ENCODE measurements around the gene PNMT. TPM values are rescaled to one million over a fixed set of nuclear protein-coding genes. Genes with fewer than 3 reads are reported as not detected.

Gene PNMT
- total RNA-seq, 6 experiments from 2014 or later = 0.26 TPM; not detected in 5

DNA sequence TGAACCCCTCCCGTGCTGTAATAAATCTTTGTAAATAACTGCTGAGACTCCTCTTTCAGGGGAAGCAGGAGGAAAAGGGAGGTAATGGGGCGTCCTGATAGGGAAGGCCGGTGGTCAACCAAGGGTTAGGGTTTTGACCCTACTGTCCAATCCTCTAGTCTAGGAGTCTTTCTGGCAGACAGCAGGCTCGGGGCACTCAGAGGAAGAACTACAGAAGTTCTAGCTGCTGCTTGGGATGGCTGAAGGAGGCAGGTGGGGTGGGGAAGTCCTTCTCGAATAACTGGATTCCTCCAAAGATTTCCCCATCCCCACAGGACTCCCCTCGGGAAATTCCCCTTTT is 31.7 kb upstream of the PNMT start:
- Mint-ChIP-seq H3K36me3 (ENCODE audit: low read depth) (no peaks in the 10 kb centered on the region), H3K4me3 (peak overlapping the region; percentile 92), H3K9me3 (no peaks in the 10 kb centered on the region), H3K4me1 (ENCODE audit: low read depth) (peaks cover 28% of the 10 kb centered on the region), H3K27ac (peak overlapping the region; percentile 70), H3K27me3 (ENCODE audit: insufficient read depth) (peaks cover 6% of the 10 kb centered on the region; the same call in 1 of the 2 replicates)
- TF ChIP-seq, protein P1, sequence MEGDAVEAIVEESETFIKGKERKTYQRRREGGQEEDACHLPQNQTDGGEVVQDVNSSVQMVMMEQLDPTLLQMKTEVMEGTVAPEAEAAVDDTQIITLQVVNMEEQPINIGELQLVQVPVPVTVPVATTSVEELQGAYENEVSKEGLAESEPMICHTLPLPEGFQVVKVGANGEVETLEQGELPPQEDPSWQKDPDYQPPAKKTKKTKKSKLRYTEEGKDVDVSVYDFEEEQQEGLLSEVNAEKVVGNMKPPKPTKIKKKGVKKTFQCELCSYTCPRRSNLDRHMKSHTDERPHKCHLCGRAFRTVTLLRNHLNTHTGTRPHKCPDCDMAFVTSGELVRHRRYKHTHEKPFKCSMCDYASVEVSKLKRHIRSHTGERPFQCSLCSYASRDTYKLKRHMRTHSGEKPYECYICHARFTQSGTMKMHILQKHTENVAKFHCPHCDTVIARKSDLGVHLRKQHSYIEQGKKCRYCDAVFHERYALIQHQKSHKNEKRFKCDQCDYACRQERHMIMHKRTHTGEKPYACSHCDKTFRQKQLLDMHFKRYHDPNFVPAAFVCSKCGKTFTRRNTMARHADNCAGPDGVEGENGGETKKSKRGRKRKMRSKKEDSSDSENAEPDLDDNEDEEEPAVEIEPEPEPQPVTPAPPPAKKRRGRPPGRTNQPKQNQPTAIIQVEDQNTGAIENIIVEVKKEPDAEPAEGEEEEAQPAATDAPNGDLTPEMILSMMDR (IDR thresholded peaks at IDR 0.05) = no peak
- no peak for DNase-seq

DNA sequence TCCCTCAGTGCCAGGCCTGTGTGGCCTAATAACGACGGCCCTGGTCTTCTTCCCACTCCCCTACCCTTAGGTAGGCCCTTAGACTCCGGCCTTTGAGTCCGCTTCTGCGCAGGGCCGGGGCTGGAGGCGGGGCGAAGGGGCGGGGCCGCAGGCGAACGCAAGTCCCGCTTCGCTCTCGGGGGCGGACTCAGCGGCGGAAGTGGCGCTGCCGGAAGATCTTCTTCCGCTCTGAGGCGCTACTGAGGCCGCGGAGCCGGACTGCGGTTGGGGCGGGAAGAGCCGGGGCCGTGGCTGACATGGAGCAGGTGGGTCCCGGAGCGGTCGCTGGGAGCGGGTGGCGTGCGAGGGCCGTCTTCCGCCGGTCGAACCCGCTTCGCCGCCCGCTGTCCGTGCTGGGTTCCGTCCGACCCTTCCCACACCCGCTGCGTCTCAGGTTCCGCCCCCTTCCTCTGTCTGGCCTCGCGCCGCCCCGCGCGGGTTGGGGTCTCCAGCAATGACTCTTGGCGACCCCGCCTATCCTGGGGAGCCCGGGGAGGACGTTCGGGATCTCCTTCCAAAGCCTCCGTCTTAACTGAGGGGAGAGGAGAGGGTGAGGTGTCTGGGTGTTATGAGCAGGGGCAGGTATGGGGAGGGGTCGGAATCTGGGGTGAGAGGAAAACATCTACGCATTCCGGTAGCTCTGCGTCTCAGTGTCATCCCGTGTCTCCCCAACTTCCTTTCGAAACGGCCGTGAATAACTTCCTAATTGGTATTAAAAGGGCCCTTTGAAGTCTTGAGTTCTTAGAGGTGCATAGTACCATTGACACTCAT is 31.1 kb upstream of the PNMT start, which contains the start of gene STARD3:
STARD3 (plus strand) TSS at position 218 of the 810 bp plus-strand sequence. CDS start 16,388 bp downstream, outside the sequence.
- Mint-ChIP-seq H3K27ac (peak within 1 kb of the TSS; percentile 70), H3K27me3 (ENCODE audit: insufficient read depth) (0 out of 2 replicates have a peak, but pooled peaks cover 1% of the 10 kb centered on the region), H3K4me3 (peak within 1 kb of the TSS; percentile 92), H3K4me1 (ENCODE audit: low read depth) (peaks cover 34% of the 10 kb centered on the region), H3K36me3 (ENCODE audit: low read depth) (no peaks in the 10 kb centered on the region), H3K9me3 (no peaks in the 10 kb centered on the region)
- DNase-seq = peak; percentile 72
- TF ChIP-seq, protein P1 (IDR thresholded peaks at IDR 0.05) = peak; percentile 52

DNA sequence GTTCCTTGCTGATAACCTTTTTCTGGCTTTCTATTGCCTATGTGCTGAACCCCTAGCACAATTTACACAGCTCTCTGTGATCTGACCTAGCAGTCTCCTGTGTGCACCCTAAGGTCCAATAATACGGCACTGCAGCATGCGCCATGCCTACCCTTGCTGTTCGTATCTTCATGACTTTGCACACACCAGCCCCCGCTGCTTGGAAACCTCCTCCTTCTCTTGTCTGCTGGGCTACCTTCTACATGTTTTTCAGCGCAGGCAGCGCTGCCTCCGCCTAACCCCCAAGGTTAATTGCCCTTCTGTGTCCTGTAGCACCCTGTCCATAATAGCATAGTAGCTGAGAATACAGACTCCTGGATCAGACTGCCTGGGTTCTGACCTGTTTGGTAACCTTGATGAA is 29.9 kb upstream of the PNMT start:
- H3K4me1 Mint-ChIP-seq (ENCODE audit: low read depth) = peaks cover 45% of the 10 kb centered on the region
- H3K27ac Mint-ChIP-seq = no peak overlapping the region
- H3K4me3 Mint-ChIP-seq = peak overlapping the region; percentile 92
- H3K36me3 Mint-ChIP-seq (ENCODE audit: low read depth) = no peaks in the 10 kb centered on the region
- no peak for DNase-seq
- 0 out of 2 replicates have a peak, but pooled peaks cover 1% of the 10 kb centered on the region for H3K27me3 Mint-ChIP-seq (ENCODE audit: insufficient read depth)
- H3K9me3 Mint-ChIP-seq = no peaks in the 10 kb centered on the region
- TF ChIP-seq, protein P1 (IDR thresholded peaks at IDR 0.05) = no peak

DNA sequence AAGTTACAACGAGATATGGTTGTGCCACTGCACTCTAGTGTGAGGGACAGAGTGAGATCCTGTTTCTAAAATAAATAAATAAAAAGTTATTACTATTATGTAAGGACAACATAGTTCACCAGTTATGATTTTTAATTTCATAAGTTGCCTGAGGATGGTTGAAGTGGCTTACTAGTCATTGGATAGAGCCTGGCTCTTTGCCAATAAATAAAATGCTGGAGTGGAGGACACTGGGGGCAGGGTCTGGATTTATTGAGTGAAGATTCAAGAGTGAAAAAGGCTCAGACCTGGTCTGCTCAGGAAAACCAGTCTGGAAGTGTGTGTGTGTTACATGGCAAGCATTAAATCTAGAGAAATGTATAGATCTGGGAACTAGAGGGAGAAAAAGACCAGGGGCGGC is 29.2 kb upstream of the PNMT start:
- TF ChIP-seq, protein P1 (IDR thresholded peaks at IDR 0.05) = no peak
- Mint-ChIP-seq H3K4me3 (no peak overlapping the region), H3K4me1 (ENCODE audit: low read depth) (peaks cover 53% of the 10 kb centered on the region), H3K27ac (no peak overlapping the region), H3K27me3 (ENCODE audit: insufficient read depth) (0 out of 2 replicates have a peak, but pooled peaks cover 1% of the 10 kb centered on the region), H3K9me3 (no peaks in the 10 kb centered on the region), H3K36me3 (ENCODE audit: low read depth) (no peaks in the 10 kb centered on the region)
- no peak for DNase-seq

DNA sequence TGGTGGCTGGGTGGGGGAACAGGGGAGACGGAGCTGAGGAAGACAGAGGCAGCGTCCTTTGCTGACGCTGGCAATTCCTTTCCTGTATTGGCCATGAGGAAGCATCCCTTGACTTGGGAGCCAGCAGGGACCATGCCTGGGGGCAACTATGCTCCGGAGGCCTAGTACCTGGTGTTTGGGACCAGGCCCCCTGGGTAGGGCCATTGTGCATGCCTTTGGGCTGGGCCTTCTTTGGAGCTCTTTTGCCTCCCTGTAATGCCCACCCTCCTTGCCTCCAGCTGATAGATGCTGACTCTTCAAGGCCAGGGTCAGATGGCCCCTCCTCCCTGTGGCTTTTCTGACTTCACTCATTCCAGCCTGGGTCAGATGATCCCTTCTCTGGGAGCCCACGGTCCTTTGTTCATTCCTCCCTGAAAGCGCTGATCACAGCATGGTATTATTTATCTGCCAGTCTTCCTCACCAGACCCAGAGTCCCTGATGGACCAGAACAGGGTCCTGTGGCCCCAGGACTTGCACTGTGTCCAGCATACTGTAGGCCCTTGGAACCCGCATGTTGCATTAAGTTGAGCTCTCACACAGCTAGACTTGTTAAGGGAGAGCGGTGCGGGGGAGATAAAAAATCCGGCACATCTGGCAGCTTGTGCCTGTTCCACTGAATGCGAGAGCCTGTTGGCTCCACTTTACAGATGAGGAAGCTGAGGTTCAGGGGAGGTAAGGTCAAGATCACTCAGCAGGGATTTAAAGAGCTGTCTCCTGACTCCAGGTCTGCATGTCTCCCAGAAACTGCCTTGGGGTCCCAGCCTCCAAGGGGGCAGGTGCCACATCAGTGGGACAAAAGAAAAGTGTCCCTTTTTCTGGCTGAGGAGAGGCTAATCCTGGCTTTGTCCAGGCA is 28.4 kb upstream of the PNMT start:
- TF ChIP-seq, protein P1 (IDR thresholded peaks at IDR 0.05) = no peak
- Mint-ChIP-seq H3K4me1 (ENCODE audit: low read depth) (peaks cover 54% of the 10 kb centered on the region), H3K4me3 (no peak overlapping the region), H3K9me3 (no peaks in the 10 kb centered on the region), H3K27ac (no peak overlapping the region), H3K27me3 (ENCODE audit: insufficient read depth) (0 out of 2 replicates have a peak, but pooled peaks cover 1% of the 10 kb centered on the region), H3K36me3 (ENCODE audit: low read depth) (no peaks in the 10 kb centered on the region)
- no peak for DNase-seq
